ENCODE results near the gene MYO18B. TPM values are rescaled to one million over a fixed set of nuclear protein-coding genes. Genes with fewer than 3 reads are reported as not detected.
A peak's percentile ranks its signal among the peaks of the same experiment; 100 is the strongest.

The MYO18B gene
- polyA plus RNA-seq, 3 donors, result not detected

- H3K27ac Mint-ChIP-seq, result peak overlapping the region in 1 of 7 donors; percentile 30
- Histone ChIP-seq H3K79me2 (ENCODE audit: insufficient read depth, low read length) (no peaks in the 10 kb centered on the region), H3K36me3 (replicated peaks in 1 of 2; ENCODE audit: control insufficient read depth in 1 of 2, insufficient read depth in 2 of 2, low read length in 2 of 2) (no peaks in the 10 kb centered on the region), H4K20me1 (ENCODE audit: insufficient read depth, low read length) (no peaks in the 10 kb centered on the region), H3K4me1 (ENCODE audit: control insufficient read depth in 1 of 2, insufficient read depth in 2 of 2, low read length in 2 of 2) (no peaks in the 10 kb centered on the region), H3K4me3 (replicated peaks in 1 of 3; ENCODE audit: low read depth in 2 of 3, low read length in 3 of 3) (no peak overlapping the region), H3K27ac (ENCODE audit: low read depth in 1 of 2, low read length in 2 of 2) (no peak overlapping the region), H3K9me3 (replicated peaks in 1 of 2; ENCODE audit: control insufficient read depth in 1 of 2, insufficient read depth in 1 of 2, low read length in 2 of 2) (no peaks in the 10 kb centered on the region), H3K4me2 (replicated peaks; ENCODE audit: extremely low read depth, low read length, poor library complexity, severe bottlenecking) (no peak overlapping the region), H3K27me3 (ENCODE audit: control insufficient read depth in 2 of 2, insufficient read depth in 2 of 2, low read length in 2 of 2) (no peaks in the 10 kb centered on the region), H3K9ac (ENCODE audit: insufficient read depth, low read length, poor library complexity, severe bottlenecking) (no peak overlapping the region), H2AFZ (ENCODE audit: insufficient read depth, low read depth, low read length, poor library complexity, severe bottlenecking) (no peak overlapping the region)
- H3K4me3 Mint-ChIP-seq, result no peak overlapping the region
- TF ChIP-seq CTCF (IDR thresholded peaks at IDR 0.05), result no peak
- WGBS (ENCODE audit: insufficient coverage), result 92% methylated on average over 9 of the region's 11 CpGs
- H3K9me3 Mint-ChIP-seq, result no peaks in the 10 kb centered on the region
- H3K27me3 Mint-ChIP-seq (ENCODE audit: low read depth in 3 of 3), result peaks cover 0 to 9% (median 8%) of the 10 kb centered on the region in 3 donors
- H3K4me1 Mint-ChIP-seq, result no peaks in the 10 kb centered on the region
- H3K36me3 Mint-ChIP-seq, result no peaks in the 10 kb centered on the region
- no peak for DNase-seq
- intact Hi-C loops (cut with micrococcal nuclease), result no loop called here
Observed at GRCh38 chr22:25843660-25844405, 101.8 kb downstream of the MYO18B start.

DNA sequence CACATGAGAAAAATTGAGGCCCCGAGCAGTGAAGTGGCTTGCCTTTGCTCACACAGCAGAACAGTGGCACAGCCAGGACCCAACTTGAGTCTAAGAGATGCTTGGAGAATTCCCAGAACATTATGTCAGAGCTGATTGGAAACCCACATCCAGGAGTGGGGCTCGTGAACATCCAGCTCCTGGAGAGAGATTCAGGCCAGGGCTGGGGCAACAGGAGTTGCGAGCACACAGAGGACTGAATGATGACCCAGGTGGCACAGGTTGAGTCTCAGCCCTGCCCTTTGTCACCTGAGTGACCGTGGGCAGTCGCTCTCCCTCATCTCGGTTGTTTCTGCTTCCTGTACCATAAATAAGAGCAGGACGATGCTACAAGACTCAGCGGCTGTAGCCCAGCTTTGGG is 102.6 kb downstream of the MYO18B start:
- TF ChIP-seq CTCF (IDR thresholded peaks at IDR 0.05), result no peak
- WGBS (ENCODE audit: insufficient coverage), result 81% methylated on average over 6 of the region's 8 CpGs
- DNase-seq, result no peak
- no peaks in the 10 kb centered on the region for H3K36me3 Mint-ChIP-seq
- H3K27ac Mint-ChIP-seq, result no peak overlapping the region
- no peak overlapping the region for H3K9ac ChIP-seq (ENCODE audit: insufficient read depth, low read length, poor library complexity, severe bottlenecking)
- no peak overlapping the region for H3K4me3 ChIP-seq (replicated peaks in 1 of 3; ENCODE audit: low read depth in 2 of 3, low read length in 3 of 3)
- no peak overlapping the region for H3K4me2 ChIP-seq (replicated peaks; ENCODE audit: extremely low read depth, low read length, poor library complexity, severe bottlenecking)
- no peaks in the 10 kb centered on the region for H3K27me3 ChIP-seq (ENCODE audit: control insufficient read depth in 2 of 2, insufficient read depth in 2 of 2, low read length in 2 of 2)
- no peak overlapping the region for H3K27ac ChIP-seq (ENCODE audit: low read depth in 1 of 2, low read length in 2 of 2)
- no peak overlapping the region for H2AFZ ChIP-seq (ENCODE audit: insufficient read depth, low read depth, low read length, poor library complexity, severe bottlenecking)
- H3K4me1 Mint-ChIP-seq, result no peaks in the 10 kb centered on the region
- no peaks in the 10 kb centered on the region for H3K36me3 ChIP-seq (replicated peaks in 1 of 2; ENCODE audit: control insufficient read depth in 1 of 2, insufficient read depth in 2 of 2, low read length in 2 of 2)
- no peaks in the 10 kb centered on the region for H4K20me1 ChIP-seq (ENCODE audit: insufficient read depth, low read length)
- H3K27me3 Mint-ChIP-seq (ENCODE audit: low read depth in 3 of 3), result peaks cover 0 to 11% (median 8%) of the 10 kb centered on the region in 3 donors
- no peaks in the 10 kb centered on the region for H3K9me3 Mint-ChIP-seq
- H3K79me2 ChIP-seq (ENCODE audit: insufficient read depth, low read length), result no peaks in the 10 kb centered on the region
- no peak overlapping the region for H3K4me3 Mint-ChIP-seq
- no peaks in the 10 kb centered on the region for H3K4me1 ChIP-seq (ENCODE audit: control insufficient read depth in 1 of 2, insufficient read depth in 2 of 2, low read length in 2 of 2)
- intact Hi-C loops (cut with micrococcal nuclease), result no loop called here
- no peaks in the 10 kb centered on the region for H3K9me3 ChIP-seq (replicated peaks in 1 of 2; ENCODE audit: control insufficient read depth in 1 of 2, insufficient read depth in 1 of 2, low read length in 2 of 2)
